ENCODE results near the gene CLCN5.

GRCh38 chrX:50075630-50076339, 153.4 kb downstream of the CLCN5 start:
- TF ChIP-seq, protein P1, sequence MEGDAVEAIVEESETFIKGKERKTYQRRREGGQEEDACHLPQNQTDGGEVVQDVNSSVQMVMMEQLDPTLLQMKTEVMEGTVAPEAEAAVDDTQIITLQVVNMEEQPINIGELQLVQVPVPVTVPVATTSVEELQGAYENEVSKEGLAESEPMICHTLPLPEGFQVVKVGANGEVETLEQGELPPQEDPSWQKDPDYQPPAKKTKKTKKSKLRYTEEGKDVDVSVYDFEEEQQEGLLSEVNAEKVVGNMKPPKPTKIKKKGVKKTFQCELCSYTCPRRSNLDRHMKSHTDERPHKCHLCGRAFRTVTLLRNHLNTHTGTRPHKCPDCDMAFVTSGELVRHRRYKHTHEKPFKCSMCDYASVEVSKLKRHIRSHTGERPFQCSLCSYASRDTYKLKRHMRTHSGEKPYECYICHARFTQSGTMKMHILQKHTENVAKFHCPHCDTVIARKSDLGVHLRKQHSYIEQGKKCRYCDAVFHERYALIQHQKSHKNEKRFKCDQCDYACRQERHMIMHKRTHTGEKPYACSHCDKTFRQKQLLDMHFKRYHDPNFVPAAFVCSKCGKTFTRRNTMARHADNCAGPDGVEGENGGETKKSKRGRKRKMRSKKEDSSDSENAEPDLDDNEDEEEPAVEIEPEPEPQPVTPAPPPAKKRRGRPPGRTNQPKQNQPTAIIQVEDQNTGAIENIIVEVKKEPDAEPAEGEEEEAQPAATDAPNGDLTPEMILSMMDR (IDR thresholded peaks at IDR 0.05), result no peak
- TF ChIP-seq EP300 (IDR thresholded peaks at IDR 0.05), result no peak
- TF ChIP-seq POLR2A (IDR thresholded peaks at IDR 0.05), result no peak
